HG03439 (cell line): ENCODE results near the gene CNTLN.

Source experiments
- ATAC-seq: cut with Tn5 transposase; IDR thresholded peaks from one replicate; pipeline ENCODE4 v1.9.1; 2021; ENCODE audit warnings: mild to moderate bottlenecking, moderate library complexity; ENCODE audit not compliant: unreplicated experiment

The CNTLN gene, protein sequence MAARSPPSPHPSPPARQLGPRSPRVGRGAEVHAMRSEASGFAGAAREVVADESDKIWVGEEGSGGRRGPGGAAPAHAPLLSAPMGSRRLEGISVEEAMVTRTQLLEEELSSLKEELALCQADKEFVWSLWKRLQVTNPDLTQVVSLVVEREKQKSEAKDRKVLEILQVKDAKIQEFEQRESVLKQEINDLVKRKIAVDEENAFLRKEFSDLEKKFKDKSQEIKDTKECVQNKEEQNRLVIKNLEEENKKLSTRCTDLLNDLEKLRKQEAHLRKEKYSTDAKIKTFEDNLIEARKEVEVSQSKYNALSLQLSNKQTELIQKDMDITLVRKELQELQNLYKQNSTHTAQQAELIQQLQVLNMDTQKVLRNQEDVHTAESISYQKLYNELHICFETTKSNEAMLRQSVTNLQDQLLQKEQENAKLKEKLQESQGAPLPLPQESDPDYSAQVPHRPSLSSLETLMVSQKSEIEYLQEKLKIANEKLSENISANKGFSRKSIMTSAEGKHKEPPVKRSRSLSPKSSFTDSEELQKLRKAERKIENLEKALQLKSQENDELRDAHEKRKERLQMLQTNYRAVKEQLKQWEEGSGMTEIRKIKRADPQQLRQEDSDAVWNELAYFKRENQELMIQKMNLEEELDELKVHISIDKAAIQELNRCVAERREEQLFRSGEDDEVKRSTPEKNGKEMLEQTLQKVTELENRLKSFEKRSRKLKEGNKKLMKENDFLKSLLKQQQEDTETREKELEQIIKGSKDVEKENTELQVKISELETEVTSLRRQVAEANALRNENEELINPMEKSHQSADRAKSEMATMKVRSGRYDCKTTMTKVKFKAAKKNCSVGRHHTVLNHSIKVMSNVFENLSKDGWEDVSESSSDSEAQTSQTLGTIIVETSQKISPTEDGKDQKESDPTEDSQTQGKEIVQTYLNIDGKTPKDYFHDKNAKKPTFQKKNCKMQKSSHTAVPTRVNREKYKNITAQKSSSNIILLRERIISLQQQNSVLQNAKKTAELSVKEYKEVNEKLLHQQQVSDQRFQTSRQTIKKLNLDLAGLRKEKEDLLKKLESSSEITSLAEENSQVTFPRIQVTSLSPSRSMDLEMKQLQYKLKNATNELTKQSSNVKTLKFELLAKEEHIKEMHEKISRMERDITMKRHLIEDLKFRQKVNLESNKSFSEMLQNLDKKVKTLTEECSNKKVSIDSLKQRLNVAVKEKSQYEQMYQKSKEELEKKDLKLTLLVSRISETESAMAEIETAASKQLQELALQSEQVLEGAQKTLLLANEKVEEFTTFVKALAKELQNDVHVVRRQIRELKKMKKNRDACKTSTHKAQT (N-terminal part only)

GRCh38 chr9:17134396-17135294 is at the start of gene CNTLN:
TSS of gene CNTLN (plus strand) at chr9:17135040. CDS start at chr9:17135066, 26 bp downstream.
- ATAC-seq: peak; percentile 77

- ATAC-seq: no peak
Measured at GRCh38 chr9:17088566-17088965, 46.3 kb upstream of the CNTLN start.

GRCh38 chr9:17090041-17090440 is 44.8 kb upstream of the CNTLN start:
- no peak for ATAC-seq

- ATAC-seq: no peak
Measured at GRCh38 chr9:17116400-17116837, 18.4 kb upstream of the CNTLN start.

- ATAC-seq: no peak
Measured at GRCh38 chr9:17117372-17117771, 17.5 kb upstream of the CNTLN start.

- ATAC-seq: no peak
Measured at GRCh38 chr9:17120203-17120602, 14.6 kb upstream of the CNTLN start.

GRCh38 chr9:17121264-17121663 is 13.6 kb upstream of the CNTLN start:
- ATAC-seq: no peak

GRCh38 chr9:17130291-17130690 is 4.5 kb upstream of the CNTLN start:
- no peak for ATAC-seq

- no peak for ATAC-seq
Measured at GRCh38 chr9:17130725-17131124, 4.1 kb upstream of the CNTLN start.

- no peak for ATAC-seq
Measured at GRCh38 chr9:17131494-17131893, 3.3 kb upstream of the CNTLN start.

DNA sequence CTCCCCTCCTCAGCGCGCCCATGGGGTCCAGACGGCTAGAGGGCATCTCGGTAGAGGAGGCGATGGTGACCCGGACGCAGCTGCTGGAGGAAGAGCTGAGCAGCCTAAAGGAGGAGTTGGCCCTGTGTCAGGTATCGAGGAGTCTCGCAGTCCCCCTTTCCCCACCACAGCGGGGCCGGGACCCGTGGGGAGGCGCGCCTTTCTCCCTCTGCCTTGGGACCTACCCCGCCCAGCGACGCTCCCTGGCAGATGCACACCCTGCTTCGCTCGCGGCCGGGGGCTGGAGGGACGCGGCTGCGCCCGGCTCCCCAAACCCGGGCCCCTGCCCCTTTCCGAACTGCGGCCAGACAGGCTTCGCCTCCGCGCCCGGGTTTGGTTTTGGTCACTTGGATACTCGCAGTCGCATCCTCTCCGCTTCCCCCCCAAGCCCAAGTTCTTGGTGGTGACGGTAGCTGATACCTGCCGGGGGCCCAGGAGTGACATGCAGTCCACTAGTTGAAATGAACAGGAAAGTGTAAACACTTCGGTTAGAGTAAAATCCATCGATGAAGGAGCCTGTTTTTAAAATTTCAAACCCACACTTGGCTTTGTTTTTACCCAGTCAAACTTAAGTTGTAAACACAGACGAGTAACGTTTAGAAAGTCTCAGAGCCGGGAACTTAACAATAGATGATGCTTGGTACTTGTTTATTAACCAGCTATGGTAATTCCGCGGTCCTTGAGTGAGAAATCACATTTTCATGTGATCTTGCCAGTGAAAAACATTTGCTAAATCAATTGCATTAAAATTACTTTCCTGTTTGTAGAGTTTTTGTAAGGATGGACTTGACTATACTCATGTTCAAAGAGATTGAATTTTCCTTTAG is 688 bp downstream of the CNTLN start:
- peak; percentile 59 for ATAC-seq

GRCh38 chr9:17137566-17137965 is 2.7 kb downstream of the CNTLN start:
- no peak for ATAC-seq

GRCh38 chr9:17138503-17138902 is 3.7 kb downstream of the CNTLN start:
- no peak for ATAC-seq

DNA sequence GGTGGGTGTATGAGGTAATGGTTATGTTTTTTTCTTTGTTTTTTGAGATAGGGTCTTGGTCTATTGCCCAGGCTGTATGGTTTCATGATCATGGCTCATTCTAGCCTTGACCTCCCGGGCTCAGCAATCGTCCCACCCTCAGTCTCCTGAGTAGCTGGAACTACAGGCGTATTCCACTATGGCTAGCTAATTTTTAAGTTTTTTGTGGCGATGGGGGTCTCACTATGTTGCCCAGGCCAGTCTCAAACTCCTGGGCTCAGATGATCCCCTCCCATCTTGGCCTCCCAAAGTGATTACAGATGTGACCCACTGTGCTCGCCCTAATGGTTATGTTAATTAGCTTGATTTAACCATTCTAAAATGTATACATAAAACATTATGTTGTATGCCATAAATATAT is 5.6 kb downstream of the CNTLN start:
- no peak for ATAC-seq

GRCh38 chr9:17148324-17148723 is 13.5 kb downstream of the CNTLN start:
- ATAC-seq: no peak

GRCh38 chr9:17159469-17159868 is 24.6 kb downstream of the CNTLN start:
- no peak for ATAC-seq

GRCh38 chr9:17160327-17160726 is 25.5 kb downstream of the CNTLN start:
- no peak for ATAC-seq

- no peak for ATAC-seq
Measured at GRCh38 chr9:17165764-17166163, 30.9 kb downstream of the CNTLN start.

DNA sequence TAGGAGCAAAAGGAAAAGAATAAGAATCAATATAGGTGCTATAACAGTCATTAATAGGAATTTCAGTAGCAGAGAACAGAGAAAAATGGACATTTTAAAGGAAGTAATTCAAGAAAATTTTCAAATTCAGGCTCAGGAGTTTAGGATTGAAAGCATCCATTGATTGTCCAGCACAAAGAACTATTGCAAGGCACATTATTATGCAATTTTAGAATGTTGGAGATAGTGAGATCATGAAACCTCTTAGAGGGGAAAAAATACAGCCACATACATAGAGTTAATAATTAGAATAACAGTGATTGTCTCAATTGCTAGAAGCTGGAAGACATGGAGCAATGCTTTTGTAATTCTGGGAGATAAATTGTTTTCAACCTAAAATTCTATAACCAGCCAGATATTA is 31.5 kb downstream of the CNTLN start:
- no peak for ATAC-seq
